ENCODE results near the gene KIF1B. TPM values are rescaled to one million over a fixed set of nuclear protein-coding genes. Genes with fewer than 3 reads are reported as not detected.

KIF1B gene
- total RNA-seq, 1 donor from 2014 or later, result 113 TPM

DNA sequence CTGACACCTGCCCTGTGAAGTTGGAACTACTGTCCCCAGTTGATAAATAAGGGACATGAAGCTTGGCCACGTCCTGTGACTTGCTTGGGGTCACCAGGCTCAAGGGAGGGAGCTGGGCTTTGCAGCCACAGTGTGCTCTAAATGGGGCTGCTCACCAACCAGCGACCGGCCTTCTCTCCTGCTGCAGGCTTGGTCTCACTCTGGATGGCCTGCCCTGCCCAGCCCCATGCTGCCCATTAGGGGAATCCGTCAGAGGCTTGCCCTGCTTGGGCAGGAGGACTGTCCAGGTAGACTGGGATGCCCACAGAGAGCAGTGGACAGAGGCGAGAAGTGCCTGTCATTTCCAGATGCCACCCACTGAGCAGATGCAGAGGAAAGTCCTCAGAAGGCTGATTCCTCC is 218.6 kb downstream of the KIF1B start:
- TF ChIP-seq, protein P1, sequence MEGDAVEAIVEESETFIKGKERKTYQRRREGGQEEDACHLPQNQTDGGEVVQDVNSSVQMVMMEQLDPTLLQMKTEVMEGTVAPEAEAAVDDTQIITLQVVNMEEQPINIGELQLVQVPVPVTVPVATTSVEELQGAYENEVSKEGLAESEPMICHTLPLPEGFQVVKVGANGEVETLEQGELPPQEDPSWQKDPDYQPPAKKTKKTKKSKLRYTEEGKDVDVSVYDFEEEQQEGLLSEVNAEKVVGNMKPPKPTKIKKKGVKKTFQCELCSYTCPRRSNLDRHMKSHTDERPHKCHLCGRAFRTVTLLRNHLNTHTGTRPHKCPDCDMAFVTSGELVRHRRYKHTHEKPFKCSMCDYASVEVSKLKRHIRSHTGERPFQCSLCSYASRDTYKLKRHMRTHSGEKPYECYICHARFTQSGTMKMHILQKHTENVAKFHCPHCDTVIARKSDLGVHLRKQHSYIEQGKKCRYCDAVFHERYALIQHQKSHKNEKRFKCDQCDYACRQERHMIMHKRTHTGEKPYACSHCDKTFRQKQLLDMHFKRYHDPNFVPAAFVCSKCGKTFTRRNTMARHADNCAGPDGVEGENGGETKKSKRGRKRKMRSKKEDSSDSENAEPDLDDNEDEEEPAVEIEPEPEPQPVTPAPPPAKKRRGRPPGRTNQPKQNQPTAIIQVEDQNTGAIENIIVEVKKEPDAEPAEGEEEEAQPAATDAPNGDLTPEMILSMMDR (conservative IDR thresholded peaks at IDR 0.05), result no peak
- Mint-ChIP-seq H3K27ac (ENCODE audit: unreplicated experiment) (no peak overlapping the region), H3K9me3 (no peaks in the 10 kb centered on the region), H3K4me3 (peak overlapping the region; percentile 94), H3K27me3 (ENCODE audit: low read depth) (no peaks in the 10 kb centered on the region), H3K4me1 (peaks cover 49% of the 10 kb centered on the region), H3K36me3 (ENCODE audit: low read depth) (peaks cover 10% of the 10 kb centered on the region)
- DNase-seq (ENCODE audit: low read depth, low spot score), result no peak

DNA sequence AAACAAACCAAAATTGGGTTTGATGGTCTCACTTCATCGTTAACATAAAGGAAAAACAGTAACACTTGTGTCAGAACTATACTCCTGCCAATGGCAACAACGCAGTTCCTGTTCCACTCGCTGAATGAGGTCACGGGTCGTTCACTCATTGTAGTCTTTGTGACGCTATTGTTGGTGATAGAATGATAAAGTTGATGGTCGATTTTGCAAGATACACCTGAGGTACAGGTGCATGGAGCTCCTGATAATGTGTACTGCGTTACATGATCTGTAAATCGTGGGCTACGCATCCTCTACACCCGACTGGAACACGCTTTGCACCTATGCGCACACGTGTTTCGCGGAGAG is 219.5 kb downstream of the KIF1B start:
- peak overlapping the region; percentile 94 for H3K4me3 Mint-ChIP-seq
- no peak for DNase-seq (ENCODE audit: low read depth, low spot score)
- peak overlapping the region; percentile 75 for H3K27ac Mint-ChIP-seq (ENCODE audit: unreplicated experiment)
- H3K4me1 Mint-ChIP-seq, result peaks cover 44% of the 10 kb centered on the region
- H3K27me3 Mint-ChIP-seq (ENCODE audit: low read depth), result no peaks in the 10 kb centered on the region
- TF ChIP-seq, protein P1 (conservative IDR thresholded peaks at IDR 0.05), result no peak
- H3K9me3 Mint-ChIP-seq, result no peaks in the 10 kb centered on the region
- peaks cover 10% of the 10 kb centered on the region for H3K36me3 Mint-ChIP-seq (ENCODE audit: low read depth)

DNA sequence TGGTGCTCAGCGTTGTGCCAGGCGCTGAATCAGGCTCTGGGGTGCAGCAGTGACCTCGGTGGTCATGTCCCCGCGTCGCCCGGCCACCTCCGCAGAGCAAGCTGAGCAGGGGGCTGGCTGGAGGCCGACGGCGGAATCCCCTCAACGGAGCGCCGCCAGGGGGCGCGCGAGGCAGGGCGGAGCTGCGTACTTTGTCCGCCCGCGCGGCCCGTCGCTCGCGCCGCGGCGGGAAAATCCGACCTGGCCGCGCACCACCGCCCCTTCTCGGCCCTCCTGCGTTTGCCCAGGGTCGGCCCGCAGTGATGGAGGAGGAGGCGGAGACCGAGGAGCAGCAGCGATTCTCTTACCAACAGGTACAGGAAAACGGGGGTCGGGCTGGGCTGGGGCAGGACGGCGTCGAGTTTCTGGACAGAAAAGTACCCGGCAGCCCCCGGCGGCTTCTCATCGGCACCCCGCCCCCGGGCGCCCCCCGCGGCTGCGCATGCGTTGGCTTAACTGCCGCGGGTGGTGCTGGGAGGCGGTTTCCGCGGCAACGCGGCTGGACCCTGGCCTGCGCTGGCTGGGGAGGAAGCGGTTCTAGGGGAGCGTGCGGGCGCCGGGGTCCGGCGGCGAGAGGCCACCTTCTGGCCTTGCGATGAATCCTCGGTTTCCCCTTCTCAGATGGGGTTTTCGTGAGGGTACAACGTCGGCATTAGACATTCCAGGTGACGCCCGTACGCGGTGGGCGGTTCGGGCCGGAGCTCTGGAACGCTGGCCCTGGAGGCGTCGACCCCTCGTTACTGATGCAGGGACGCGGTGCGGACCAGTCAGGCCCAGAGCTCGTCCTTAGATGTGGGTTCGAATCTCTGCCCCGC is 220.1 kb downstream of the KIF1B start, which contains the start of gene CENPS:
Gene CENPS (plus strand): TSS at position 218 of the 854 bp plus-strand sequence. CDS start 85 bp downstream, at position 303.
- Mint-ChIP-seq H3K9me3 (no peaks in the 10 kb centered on the region), H3K4me3 (peak within 1 kb of the TSS; percentile 94), H3K4me1 (peaks cover 40% of the 10 kb centered on the region), H3K36me3 (ENCODE audit: low read depth) (peaks cover 9% of the 10 kb centered on the region), H3K27me3 (ENCODE audit: low read depth) (no peaks in the 10 kb centered on the region), H3K27ac (ENCODE audit: unreplicated experiment) (peak within 1 kb of the TSS; percentile 99)
- peak; percentile 91 for DNase-seq (ENCODE audit: low read depth, low spot score)
- TF ChIP-seq, protein P1 (conservative IDR thresholded peaks at IDR 0.05), result peak; percentile 97

Small RNA genes within 50 kb of the gene (microRNA-seq; reads per million reads assigned to microRNA genes)
- not detected for gene MIR1273D

Other genes starting within 250 kb of the KIF1B start
- not detected in 2 replicates for gene RBP7, start 213.3 kb upstream of the KIF1B start, total RNA-seq
- 72.8 and 74.4 TPM in 2 replicates for gene UBE4B, start 177.6 kb upstream of the KIF1B start, total RNA-seq
- 484 and 496 TPM in 2 replicates for gene PGD, start 188.5 kb downstream of the KIF1B start, total RNA-seq
- gene CENPS, start 219.9 kb downstream of the KIF1B start, total RNA-seq, result 25.9 and 26.9 TPM in 2 replicates
- 1.2 and 1.3 TPM in 2 replicates for gene CORT, start 239.5 kb downstream of the KIF1B start, total RNA-seq

Measured in neural crest cell (in vitro differentiated cells).